CD4-positive, alpha-beta memory T cell (primary cell): ENCODE measurements around the gene UST. TPM values are rescaled to one million over a fixed set of nuclear protein-coding genes. Genes with fewer than 3 reads are reported as not detected.
"Not testable (repeated sequence)": the region's sequence is repeated elsewhere in the genome, so short reads cannot be mapped to it uniquely, and the experiment has no call there.

Experiments
- CTCF ChIA-PET: fragments of 350-600 bp; sonication (Branson Sonifier 250); formaldehyde crosslinking; loops from one replicate; lab custom pipeline; 2021; ENCODE audit warnings: inconsistent platforms; ENCODE audit not compliant: partially characterized antibody; lab: Charles Lee
- POLR2A ChIA-PET: fragments of 350-600 bp; sonication (Branson Sonifier 250); formaldehyde crosslinking; loops from one replicate; lab custom pipeline; 2021; ENCODE audit not compliant: partially characterized antibody; lab: Charles Lee
- DNase-seq, 5 donors: peaks; one replicate each; pipeline versions ENCODE4 v3.0.0 to v3.0.0-alpha.2; 2020 to 2022; ENCODE audit warnings: mixed read lengths in 1 of 5
- H3K27ac ChIP-seq: one replicate; pipeline ENCODE4 v1.7.0; 2013; ENCODE audit warnings: low read depth, low read length
- H3K27me3 ChIP-seq: 2 replicates; pipeline ENCODE4 v1.7.0; 2013; ENCODE audit warnings: mild to moderate bottlenecking, low read length, moderate library complexity; ENCODE audit not compliant: insufficient read depth
- H3K36me3 ChIP-seq: 2 replicates; pipeline ENCODE4 v1.7.0; 2013; ENCODE audit warnings: mild to moderate bottlenecking, low read length, moderate library complexity; ENCODE audit not compliant: insufficient read depth
- H3K4me1 ChIP-seq: 2 replicates; pipeline ENCODE4 v1.7.0; 2013; ENCODE audit warnings: mild to moderate bottlenecking, low read length, moderate library complexity; ENCODE audit not compliant: insufficient read depth
- H3K4me3 ChIP-seq, 2 donors: one replicate each; pipeline ENCODE4 v1.7.0; 2013; ENCODE audit warnings: low read length in 2 of 2, mild to moderate bottlenecking in 1 of 2
- H3K9me3 ChIP-seq, 2 donors: one replicate each; pipeline ENCODE4 v1.7.0; 2013; ENCODE audit warnings: low read length in 2 of 2, control low read depth in 1 of 2; ENCODE audit not compliant: control insufficient read depth in 1 of 2
- H3K27ac Mint-ChIP-seq, 7 donors: one replicate each; pipeline ENCODE4 v1.8.0; 2020 to 2021; ENCODE audit warnings: mixed read lengths in 7 of 7, mild to moderate bottlenecking in 6 of 7, inconsistent platforms in 3 of 7, moderate library complexity in 3 of 7
- H3K27me3 Mint-ChIP-seq, 2 donors: one replicate each; pipeline ENCODE4 v1.8.0; 2020 to 2021; ENCODE audit warnings: mixed read lengths in 2 of 2
- H3K36me3 Mint-ChIP-seq, 2 donors: one replicate each; pipeline ENCODE4 v1.8.0; 2020 to 2021; ENCODE audit warnings: mixed read lengths in 2 of 2, inconsistent platforms in 1 of 2, mild to moderate bottlenecking in 1 of 2
- H3K4me1 Mint-ChIP-seq, 4 donors: one replicate each; pipeline ENCODE4 v1.8.0; 2020 to 2021; ENCODE audit warnings: mixed read lengths in 4 of 4, mild to moderate bottlenecking in 1 of 4
- H3K4me3 Mint-ChIP-seq, 8 donors: one replicate each; pipeline ENCODE4 v1.8.0; 2020 to 2021; ENCODE audit warnings: mixed read lengths in 8 of 8, mild to moderate bottlenecking in 7 of 8, moderate library complexity in 6 of 8, inconsistent platforms in 3 of 8
- H3K9me3 Mint-ChIP-seq, 8 donors: one replicate each; pipeline ENCODE4 v1.8.0; 2020 to 2021; ENCODE audit warnings: mixed read lengths in 8 of 8, mild to moderate bottlenecking in 5 of 8, inconsistent platforms in 3 of 8, moderate library complexity in 1 of 8
- intact Hi-C: fragments of 100-400 bp; cut with micrococcal nuclease; formaldehyde crosslinking; loops from one replicate; pipeline ENCODE4 v1.15.1; 2023
- polyA plus RNA-seq, 2 donors: library from polyadenylated mRNA; unstranded; fragments of 300-500 nt; fragmentation: Illumina TruSeq; gene quantifications; one replicate each; pipeline ENCODE4 v1.2.3, GENCODE V29; 2021
- total RNA-seq, 2 experiments: library from RNA; stranded (reverse); gene quantifications; one replicate each; pipeline ENCODE4 v1.2.3, GENCODE V29; 2021

The UST gene
- total and polyA plus RNA-seq, 4 experiments from 2014 or later: 2.2 to 7.6 (median 5.1) TPM

GRCh38 chr6:148851683-148852556 lies 105.1 kb downstream of the UST start:
- H3K27ac ChIP-seq: no peak overlapping the region
- no peaks in the 10 kb centered on the region for H3K27me3 Mint-ChIP-seq
- ChIA-PET CTCF (no interaction called here), POLR2A (no interaction called here)
- H3K9me3 Mint-ChIP-seq: no peaks in the 10 kb centered on the region
- H3K9me3 ChIP-seq: no peaks in the 10 kb centered on the region
- no peak overlapping the region for H3K4me3 ChIP-seq
- no peaks in the 10 kb centered on the region for H3K27me3 ChIP-seq
- no peaks in the 10 kb centered on the region for H3K4me1 ChIP-seq
- H3K4me1 Mint-ChIP-seq: peaks cover 9 to 32% (median 15%) of the 10 kb centered on the region in 4 donors
- H3K36me3 Mint-ChIP-seq: no peaks in the 10 kb centered on the region
- no peaks in the 10 kb centered on the region for H3K36me3 ChIP-seq
- H3K4me3 Mint-ChIP-seq: no peak overlapping the region
- H3K27ac Mint-ChIP-seq: no peak overlapping the region
- no peak for DNase-seq
- intact Hi-C loops: no loop called here

GRCh38 chr6:148852688-148853087 lies 105.9 kb downstream of the UST start:
- ChIA-PET CTCF (no interaction called here), POLR2A (no interaction called here)
- Histone ChIP-seq H3K9me3 (no peaks in the 10 kb centered on the region), H3K27me3 (no peaks in the 10 kb centered on the region), H3K4me3 (no peak overlapping the region), H3K27ac (no peak overlapping the region), H3K36me3 (no peaks in the 10 kb centered on the region), H3K4me1 (peaks cover 6% of the 10 kb centered on the region)
- Mint-ChIP-seq H3K27me3 (no peaks in the 10 kb centered on the region), H3K9me3 (no peaks in the 10 kb centered on the region), H3K4me1 (peaks cover 14 to 32% (median 19%) of the 10 kb centered on the region in 4 donors), H3K36me3 (no peaks in the 10 kb centered on the region), H3K27ac (no peak overlapping the region), H3K4me3 (no peak overlapping the region)
- no peak for DNase-seq
- intact Hi-C loops: no loop called here

GRCh38 chr6:148853113-148853512 lies 106.3 kb downstream of the UST start:
- H3K27me3 ChIP-seq, H3K27me3 Mint-ChIP-seq, H3K4me3 Mint-ChIP-seq, H3K36me3 ChIP-seq, H3K4me1 ChIP-seq, DNase-seq, H3K4me3 ChIP-seq, H3K9me3 ChIP-seq, H3K27ac ChIP-seq, POLR2A ChIA-PET, intact Hi-C loops, H3K9me3 Mint-ChIP-seq, H3K27ac Mint-ChIP-seq, CTCF ChIA-PET, H3K36me3 Mint-ChIP-seq: not testable (repeated sequence)
- peaks cover 15 to 32% (median 21%) of the 10 kb centered on the region in 4 donors for H3K4me1 Mint-ChIP-seq

GRCh38 chr6:148854096-148854495 lies 107.3 kb downstream of the UST start:
- Mint-ChIP-seq H3K27me3 (no peaks in the 10 kb centered on the region), H3K27ac (no peak overlapping the region), H3K4me3 (no peak overlapping the region), H3K4me1 (peaks cover 21 to 39% (median 30%) of the 10 kb centered on the region in 4 donors), H3K36me3 (no peaks in the 10 kb centered on the region), H3K9me3 (peaks cover 0 to 2% (median 0%) of the 10 kb centered on the region in 8 donors)
- Histone ChIP-seq H3K4me3 (no peak overlapping the region), H3K27ac (no peak overlapping the region), H3K4me1 (peaks cover 9% of the 10 kb centered on the region), H3K36me3 (no peaks in the 10 kb centered on the region), H3K9me3 (no peaks in the 10 kb centered on the region), H3K27me3 (no peaks in the 10 kb centered on the region)
- ChIA-PET POLR2A (no interaction called here), CTCF (no interaction called here)
- intact Hi-C loops: no loop called here
- no peak for DNase-seq

GRCh38 chr6:148854992-148855391 lies 108.2 kb downstream of the UST start:
- H3K27ac Mint-ChIP-seq: peak overlapping the region in 2 of 7 donors; percentile 25 to 46
- intact Hi-C loops: no loop called here
- DNase-seq: no peak
- CTCF ChIA-PET: no interaction called here
- Histone ChIP-seq H3K27ac (no peak overlapping the region), H3K4me3 (no peak overlapping the region), H3K27me3 (no peaks in the 10 kb centered on the region), H3K36me3 (no peaks in the 10 kb centered on the region), H3K9me3 (no peaks in the 10 kb centered on the region), H3K4me1 (peaks cover 9% of the 10 kb centered on the region)
- no peaks in the 10 kb centered on the region for H3K27me3 Mint-ChIP-seq
- POLR2A ChIA-PET: no interaction called here
- H3K9me3 Mint-ChIP-seq: peaks cover 0 to 2% (median 0%) of the 10 kb centered on the region in 8 donors
- peaks cover 22 to 43% (median 33%) of the 10 kb centered on the region in 4 donors for H3K4me1 Mint-ChIP-seq
- H3K36me3 Mint-ChIP-seq: no peaks in the 10 kb centered on the region
- H3K4me3 Mint-ChIP-seq: peak overlapping the region in 1 of 8 donors; percentile 47

GRCh38 chr6:148855744-148856143 lies 108.9 kb downstream of the UST start:
- Histone ChIP-seq H3K4me3 (no peak overlapping the region), H3K27ac (no peak overlapping the region), H3K36me3 (no peaks in the 10 kb centered on the region), H3K9me3 (no peaks in the 10 kb centered on the region), H3K4me1 (peaks cover 9% of the 10 kb centered on the region), H3K27me3 (no peaks in the 10 kb centered on the region)
- H3K9me3 Mint-ChIP-seq: peaks cover 0 to 2% (median 0%) of the 10 kb centered on the region in 8 donors
- peak overlapping the region in 2 of 8 donors; percentile 31 to 38 for H3K4me3 Mint-ChIP-seq
- no peaks in the 10 kb centered on the region for H3K36me3 Mint-ChIP-seq
- H3K4me1 Mint-ChIP-seq: peaks cover 22 to 48% (median 35%) of the 10 kb centered on the region in 4 donors
- intact Hi-C loops: no loop called here
- ChIA-PET CTCF (no interaction called here), POLR2A (no interaction called here)
- peak overlapping the region in 1 of 7 donors; percentile 23 for H3K27ac Mint-ChIP-seq
- no peak for DNase-seq
- H3K27me3 Mint-ChIP-seq: no peaks in the 10 kb centered on the region

- no peaks in the 10 kb centered on the region for H3K36me3 ChIP-seq
- Mint-ChIP-seq H3K4me1 (peaks cover 22 to 61% (median 46%) of the 10 kb centered on the region in 4 donors), H3K27ac (peak overlapping the region in 1 of 7 donors; percentile 68), H3K4me3 (peak overlapping the region in 3 of 8 donors; percentile 2 to 23 (median 6)), H3K9me3 (peaks cover 0 to 6% (median 2%) of the 10 kb centered on the region in 8 donors), H3K36me3 (peaks cover 0 to 2% of the 10 kb centered on the region in 2 donors), H3K27me3 (no peaks in the 10 kb centered on the region)
- H3K9me3 ChIP-seq: no peaks in the 10 kb centered on the region
- DNase-seq: no peak
- peaks cover 9% of the 10 kb centered on the region for H3K4me1 ChIP-seq
- intact Hi-C loops: no loop called here
- H3K4me3 ChIP-seq: no peak overlapping the region
- no peak overlapping the region for H3K27ac ChIP-seq
- no peaks in the 10 kb centered on the region for H3K27me3 ChIP-seq
- ChIA-PET CTCF (no interaction called here), POLR2A (no interaction called here)
Observed at GRCh38 chr6:148857798-148858390, 111.1 kb downstream of the UST start.
